Transverse colon (tissue), 3 donors: Measurements from ENCODE around the gene MICAL1.

Experiments
- CTCF ChIP-seq, 5 experiments: fragments of 200-600 bp in 3 of 5; fragments of 450-650 bp in 2 of 5; sonication (generic) in 3 of 5; IDR thresholded peaks; 1 replicate in 2 of 5; 2 replicates in 3 of 5; pipeline ENCODE4 v1.5.1; 2016 to 2017; ENCODE audit warnings: antibody characterized with exemption in 5 of 5, inconsistent platforms in 3 of 5, mild to moderate bottlenecking in 2 of 5, moderate library complexity in 1 of 5
- EP300 ChIP-seq: sonication (generic); formaldehyde crosslinking; IDR thresholded peaks from one replicate; pipeline ENCODE4 v1.6.1; 2017; ENCODE audit warnings: antibody characterized with exemption, low read depth
- POLR2A ChIP-seq: fragments of 450-650 bp; IDR thresholded peaks from one replicate; pipeline ENCODE4 v1.6.1; 2016; ENCODE audit warnings: antibody characterized with exemption, mild to moderate bottlenecking, moderate library complexity

DNA sequence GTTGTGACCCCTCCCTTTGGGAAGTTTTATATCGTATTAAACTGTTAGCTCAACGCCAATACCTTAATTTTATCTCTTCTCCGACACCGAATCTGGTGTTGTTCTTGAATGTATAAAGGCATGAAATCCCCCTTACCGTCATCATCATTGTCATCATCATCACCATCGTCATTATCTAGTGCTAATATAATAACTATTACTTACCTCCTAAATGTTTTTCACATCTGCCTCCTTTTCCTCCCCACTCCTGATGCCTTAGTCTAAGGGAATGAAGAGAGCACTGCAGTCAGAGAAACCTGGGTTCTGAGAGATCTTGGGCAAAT lies 28.1 kb upstream of the MICAL1 start:
- TF ChIP-seq CTCF (IDR thresholded peaks at IDR 0.05) (no peak), POLR2A (no peak), EP300 (no peak)
